Brain microvascular endothelial cell (primary cell): ENCODE results near the gene ENTPD7.
"Not testable (repeated sequence)": the region's sequence is repeated elsewhere in the genome, so short reads cannot be mapped to it uniquely, and the experiment has no call there.

Source experiments
- DNase-seq: peaks from one replicate; pipeline ENCODE4 v3.0.0-alpha.2; 2020
- H3K27ac ChIP-seq: fragments of 250-450 bp; sonication (Bioruptor Pico); 2 replicates; pipeline ENCODE4 v1.5.1; 2020; ENCODE audit warnings: mild to moderate bottlenecking, moderate library complexity
- H3K27me3 ChIP-seq: fragments of 250-450 bp; sonication (Bioruptor Pico); replicated peaks from 2 replicates; pipeline ENCODE4 v1.5.1; 2020; ENCODE audit warnings: mild to moderate bottlenecking
- H3K36me3 ChIP-seq: fragments of 250-450 bp; sonication (Bioruptor Pico); replicated peaks from 2 replicates; pipeline ENCODE4 v1.5.1; 2020; ENCODE audit warnings: mild to moderate bottlenecking
- H3K4me3 ChIP-seq: 2 replicates; pipeline ENCODE4 v1.5.1; 2011; ENCODE audit warnings: low read depth, mild to moderate bottlenecking, control low read depth, low read length, moderate library complexity
- CTCF ChIP-seq: IDR thresholded peaks from 2 replicates; pipeline ENCODE4 v1.5.1; 2011; ENCODE audit warnings: low read depth, mild to moderate bottlenecking, moderate library complexity, low read length, control low read depth, inconsistent platforms; ENCODE audit errors: missing control alignments
- in situ Hi-C: cut with HindIII; loops from 2 replicates; pipeline ENCODE4 v1.10.0; 2017; ENCODE audit warnings: low sequenced_read_pairs, low pct_ligation_motif_present

The ENTPD7 gene

GRCh38 chr10:99623919-99624318 lies 35.4 kb upstream of the ENTPD7 start:
- H3K36me3 ChIP-seq: no peaks in the 10 kb centered on the region
- no peak overlapping the region for H3K4me3 ChIP-seq
- TF ChIP-seq CTCF: no peak
- in situ Hi-C loops: no loop called here
- no peaks in the 10 kb centered on the region for H3K27me3 ChIP-seq
- DNase-seq: no peak
- no peak overlapping the region for H3K27ac ChIP-seq

GRCh38 chr10:99625124-99625523 lies 34.2 kb upstream of the ENTPD7 start:
- H3K27me3 ChIP-seq, in situ Hi-C loops, DNase-seq: not testable (repeated sequence)

GRCh38 chr10:99628923-99629624 lies 30.2 kb upstream of the ENTPD7 start:
- no peak for DNase-seq
- TF ChIP-seq CTCF: no peak
- Histone ChIP-seq H3K36me3 (no peaks in the 10 kb centered on the region), H3K4me3 (no peak overlapping the region), H3K27me3 (no peaks in the 10 kb centered on the region), H3K27ac (no peak overlapping the region)
- in situ Hi-C loops: no loop called here

More at GRCh38 chr10:99625124-99625523, 34.2 kb upstream of the ENTPD7 start:
- not testable (repeated sequence) for H3K4me3 ChIP-seq, H3K27ac ChIP-seq, H3K36me3 ChIP-seq

GRCh38 chr10:99629625-99629978 lies 29.7 kb upstream of the ENTPD7 start:
- TF ChIP-seq CTCF: no peak
- Histone ChIP-seq H3K27ac (no peak overlapping the region), H3K4me3 (no peak overlapping the region), H3K27me3 (no peaks in the 10 kb centered on the region), H3K36me3 (no peaks in the 10 kb centered on the region)
- DNase-seq: no peak
- in situ Hi-C loops: no loop called here

- in situ Hi-C loops: no loop called here
- no peaks in the 10 kb centered on the region for H3K36me3 ChIP-seq
- H3K27me3 ChIP-seq: no peaks in the 10 kb centered on the region
- H3K27ac ChIP-seq: no peak overlapping the region
- peak; percentile 56 for DNase-seq
- H3K4me3 ChIP-seq: no peak overlapping the region
- TF ChIP-seq CTCF: peak; percentile 60
Measured at GRCh38 chr10:99630433-99630832, 28.9 kb upstream of the ENTPD7 start.

GRCh38 chr10:99630991-99631390 lies 28.3 kb upstream of the ENTPD7 start:
- no peak overlapping the region for H3K27ac ChIP-seq
- no peak for TF ChIP-seq CTCF

More at GRCh38 chr10:99630991-99631390, 28.3 kb upstream of the ENTPD7 start:
- in situ Hi-C loops: no loop called here
- DNase-seq: no peak
- H3K36me3 ChIP-seq: no peaks in the 10 kb centered on the region
- no peaks in the 10 kb centered on the region for H3K27me3 ChIP-seq
- no peak overlapping the region for H3K4me3 ChIP-seq
